Fibroblast of skin of left biceps (primary cell): ENCODE data around the gene C1QTNF9B.
"Not testable (repeated sequence)": the region's sequence is repeated elsewhere in the genome, so short reads cannot be mapped to it uniquely, and the experiment has no call there.

Experiments
- DNase-seq, 2 experiments: peaks; one replicate each; pipeline ENCODE4 v3.0.0-alpha.2; 2013; ENCODE audit warnings: low read depth in 2 of 2

The C1QTNF9B gene

DNA sequence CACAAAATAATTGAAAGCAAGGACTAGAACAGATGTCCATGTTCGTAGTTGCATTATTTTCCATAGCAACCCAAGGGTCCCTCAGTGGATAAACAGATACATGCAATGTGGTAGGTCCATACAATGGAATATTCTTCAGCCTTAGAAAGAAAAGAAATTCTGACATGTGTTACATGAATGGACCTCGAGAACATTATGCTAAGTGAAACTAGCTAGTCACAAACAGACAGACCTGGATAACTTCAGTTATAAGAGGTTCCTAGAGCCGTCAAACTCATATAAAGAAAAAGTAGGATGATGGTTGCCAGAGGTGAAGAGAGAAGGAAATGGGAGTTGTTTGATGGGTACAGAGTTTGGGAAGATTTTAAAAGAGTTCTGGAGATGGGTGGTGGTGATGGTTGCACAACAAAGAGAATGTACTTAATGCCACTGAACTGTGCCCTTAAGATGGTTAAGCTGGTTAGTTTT, at the start of gene C1QTNF9B:
TSS of gene C1QTNF9B (minus strand) at position 51 of the 468 bp plus-strand sequence.
- DNase-seq = not testable (repeated sequence)

DNA sequence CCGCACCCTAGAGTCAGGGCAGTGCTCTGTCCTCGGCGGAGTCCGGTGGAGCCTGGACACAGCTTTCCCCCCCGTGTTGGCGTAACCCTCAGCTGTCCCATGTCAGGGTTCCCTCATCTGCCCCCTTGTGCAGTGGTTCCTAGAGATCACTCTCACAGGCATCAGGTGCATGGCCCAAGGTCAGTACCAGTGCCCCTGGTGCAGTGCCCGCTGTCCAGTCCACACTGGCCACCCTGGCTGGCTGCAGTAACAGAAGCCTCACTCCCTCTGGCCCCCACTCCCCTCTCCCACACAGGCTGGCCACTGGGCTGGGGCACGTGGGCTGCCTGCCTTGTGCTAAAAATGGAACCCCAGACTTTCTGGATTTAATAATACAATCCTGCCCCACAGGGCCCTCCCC, 49.6 kb upstream of the C1QTNF9B start:
- DNase-seq = no peak

GRCh38 chr13:23946067-23946466, 48.8 kb upstream of the C1QTNF9B start:
- no peak for DNase-seq

- DNase-seq = no peak
Measured at GRCh38 chr13:23945612-23946011, 48.3 kb upstream of the C1QTNF9B start.

GRCh38 chr13:23941211-23941610, 43.9 kb upstream of the C1QTNF9B start:
- DNase-seq = no peak

DNA sequence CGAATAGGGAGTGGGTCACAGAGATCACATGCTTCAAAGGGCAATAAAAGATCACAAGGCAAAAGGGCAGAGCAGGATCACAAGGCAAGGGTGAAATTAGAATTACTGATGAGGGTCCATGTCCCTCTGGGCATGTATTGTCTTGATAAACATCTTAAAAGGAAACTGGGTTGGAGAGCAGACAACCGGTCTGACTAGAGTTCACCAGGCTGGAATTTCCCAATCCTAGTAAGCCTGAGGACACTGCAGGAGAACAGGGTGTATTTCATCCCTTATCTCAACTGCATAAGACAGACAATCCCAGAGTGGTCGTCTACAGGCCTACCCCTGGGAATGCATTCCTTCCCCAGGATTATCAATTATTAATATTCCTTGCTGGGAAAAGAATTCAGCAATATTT, 42.4 kb upstream of the C1QTNF9B start:
- not testable (repeated sequence) for DNase-seq

GRCh38 chr13:23934520-23934919, 37.2 kb upstream of the C1QTNF9B start:
- DNase-seq = peak; percentile 37 to 51

DNA sequence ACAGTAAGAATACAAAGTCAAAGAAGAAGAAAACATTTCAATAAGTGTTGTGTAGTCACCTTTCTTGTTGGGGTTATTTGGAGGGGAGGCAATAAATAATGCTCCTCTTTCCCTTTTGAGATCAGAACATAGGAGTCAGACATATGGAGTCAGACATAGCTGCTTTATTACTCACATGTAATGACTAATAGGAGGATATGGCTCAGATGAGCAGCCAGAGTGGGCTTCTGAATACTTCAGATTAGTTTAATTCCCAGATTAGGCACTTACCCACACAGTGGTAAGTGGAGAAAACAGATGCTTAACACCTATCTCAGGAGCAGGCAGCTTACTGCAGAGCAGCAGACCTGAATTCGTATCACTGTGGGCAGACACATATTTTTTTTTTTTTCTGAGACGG, 31.7 kb upstream of the C1QTNF9B start:
- DNase-seq = peak; percentile 68

DNA sequence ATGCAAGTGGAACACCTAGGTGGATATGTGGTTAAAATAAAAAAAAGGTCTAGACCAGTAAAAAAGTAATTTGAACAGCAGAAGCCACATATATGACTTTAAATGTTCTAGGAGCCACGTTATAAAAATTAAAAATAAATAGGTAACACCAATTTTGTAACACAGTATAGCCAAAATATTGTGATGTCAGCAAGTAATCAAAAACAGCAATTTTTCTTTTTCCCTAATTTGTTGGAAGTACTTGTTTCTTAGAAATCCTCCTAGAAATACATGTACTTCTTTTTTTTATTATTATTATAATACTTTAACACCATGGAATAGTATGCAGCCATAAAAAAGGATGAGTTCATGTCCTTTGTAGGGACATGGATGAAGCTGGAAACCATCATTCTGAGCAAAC, 25.7 kb upstream of the C1QTNF9B start:
- no peak for DNase-seq

DNA sequence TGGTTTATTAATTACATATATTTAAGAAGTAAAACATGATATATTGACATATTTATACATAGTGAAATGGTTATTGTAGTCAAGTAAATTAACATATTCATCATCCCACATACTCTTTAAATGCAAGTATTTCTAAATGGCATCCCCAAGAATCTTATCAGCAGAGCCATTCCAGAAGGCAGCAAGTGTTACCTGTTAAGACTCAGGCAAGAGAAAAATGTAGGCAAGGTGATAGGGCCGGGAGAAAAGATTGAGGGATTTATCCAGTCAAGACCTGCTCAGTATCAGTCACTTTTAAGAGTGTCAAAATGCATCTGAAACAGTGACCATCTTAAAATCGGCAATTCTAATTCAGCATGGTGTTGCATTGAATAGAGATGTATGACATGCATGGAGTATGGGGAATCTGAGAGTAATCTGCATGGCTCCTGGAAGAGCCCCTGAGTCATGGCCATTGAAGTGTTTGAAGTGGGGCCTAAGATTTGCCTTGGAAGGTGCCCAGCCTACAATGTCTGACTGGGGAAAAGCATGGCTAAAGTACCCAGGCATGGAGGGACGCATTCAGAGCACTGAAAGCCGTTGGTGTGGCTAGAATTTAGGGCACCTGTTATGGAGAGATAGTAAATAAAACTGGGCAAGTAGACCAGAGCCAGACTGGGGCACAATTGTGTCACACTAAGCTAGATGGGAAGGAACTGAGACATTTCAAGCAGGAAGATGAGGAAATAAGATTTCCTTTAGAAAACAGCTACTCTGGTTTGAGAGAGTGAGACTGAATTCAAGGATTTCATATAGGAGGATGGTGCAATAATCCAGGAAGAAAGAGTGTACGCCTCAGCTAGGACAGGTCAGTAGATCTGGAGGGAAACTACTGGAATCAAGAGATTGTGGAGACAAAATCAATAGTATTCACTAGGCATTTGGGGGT, 25.0 kb upstream of the C1QTNF9B start:
- no peak for DNase-seq

GRCh38 chr13:23921451-23921888, 24.2 kb upstream of the C1QTNF9B start:
- peak in 1 of 2 experiments; percentile 28 for DNase-seq

- no peak for DNase-seq
Measured at GRCh38 chr13:23919006-23919405, 21.7 kb upstream of the C1QTNF9B start.

DNA sequence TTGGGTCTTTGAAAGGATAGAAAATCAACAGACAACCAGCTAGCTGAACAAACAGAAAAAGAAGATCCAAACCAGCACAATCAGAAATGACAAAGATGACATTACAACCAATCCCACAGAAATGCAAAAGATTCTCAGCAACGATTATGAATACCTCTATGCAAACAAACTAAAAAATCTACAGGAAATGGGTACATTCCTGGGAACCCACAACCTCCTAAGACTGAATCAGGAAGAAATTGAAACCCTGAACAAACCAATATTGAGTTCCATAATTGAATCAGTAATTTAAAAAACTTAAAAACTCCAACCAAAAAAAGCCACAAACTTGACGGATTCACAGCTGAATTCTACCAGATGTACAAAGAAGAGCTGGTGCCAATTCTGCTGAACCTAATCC, 20.9 kb upstream of the C1QTNF9B start:
- DNase-seq = peak in 1 of 2 experiments; percentile 25

DNA sequence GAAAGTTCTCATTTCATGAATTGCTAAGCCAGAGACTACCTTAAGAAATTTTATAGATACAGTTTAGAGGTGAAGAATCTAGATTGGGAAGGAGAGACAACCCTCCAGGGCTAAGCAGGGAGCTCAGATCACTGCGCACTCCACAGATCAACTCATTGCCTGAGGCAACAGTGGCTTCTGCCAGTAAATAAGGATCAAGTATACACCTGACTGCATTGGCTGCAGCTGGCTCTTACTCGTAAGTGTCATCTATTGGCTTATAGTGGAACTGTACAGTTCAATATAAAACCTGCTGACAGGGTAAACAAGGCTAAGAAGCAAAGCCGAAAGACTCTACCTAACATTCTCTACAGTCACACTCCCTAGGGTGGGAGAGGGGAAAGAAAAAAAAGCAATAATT, 18.0 kb upstream of the C1QTNF9B start:
- DNase-seq = no peak

GRCh38 chr13:23912469-23912868, 15.2 kb upstream of the C1QTNF9B start:
- DNase-seq = no peak

DNA sequence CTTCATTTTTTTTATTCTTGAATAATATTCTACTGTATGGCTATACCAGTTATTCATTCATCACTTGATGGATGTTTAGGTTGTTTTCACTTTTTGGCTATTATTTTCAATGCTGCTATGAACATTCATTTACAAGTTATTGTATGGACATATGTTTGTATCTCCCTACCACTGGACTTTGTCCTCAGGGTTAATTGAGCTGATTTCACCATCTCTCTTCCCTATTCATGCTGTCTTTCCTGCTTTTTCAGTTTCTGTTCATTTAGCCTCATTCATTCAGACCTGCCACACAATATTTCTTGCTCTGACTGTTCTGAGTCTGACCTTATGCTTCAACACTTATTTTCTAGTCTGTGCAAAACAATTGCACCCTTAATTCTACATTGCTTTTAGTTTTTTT, 12.3 kb upstream of the C1QTNF9B start:
- no peak for DNase-seq

GRCh38 chr13:23905766-23906165, 8.5 kb upstream of the C1QTNF9B start:
- DNase-seq = no peak

- no peak for DNase-seq
Measured at GRCh38 chr13:23903906-23904280, 6.6 kb upstream of the C1QTNF9B start.

- no peak for DNase-seq
Measured at GRCh38 chr13:23902975-23903905, 5.9 kb upstream of the C1QTNF9B start.

DNA sequence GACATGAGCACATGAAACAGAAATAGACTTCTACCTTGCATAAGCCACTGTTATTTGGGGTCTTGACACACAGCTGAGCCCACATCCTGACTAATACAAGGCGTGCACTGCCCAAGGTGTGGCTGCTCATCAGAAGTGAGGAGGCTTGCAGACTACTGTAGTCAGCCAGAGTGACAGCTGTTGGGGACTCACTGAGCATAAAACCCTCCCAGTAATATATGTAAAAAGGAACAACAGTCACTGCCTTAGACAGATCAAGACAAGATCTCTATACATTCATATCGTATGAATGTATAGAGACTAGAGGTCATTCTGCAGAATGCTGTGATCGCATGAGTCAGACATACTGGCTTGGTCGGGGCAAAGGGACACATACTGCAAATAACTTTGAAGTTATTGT, 4.1 kb upstream of the C1QTNF9B start:
- DNase-seq = no peak

- peak; percentile 12 to 32 for DNase-seq
Measured at GRCh38 chr13:23899555-23899954, 2.3 kb upstream of the C1QTNF9B start.

DNA sequence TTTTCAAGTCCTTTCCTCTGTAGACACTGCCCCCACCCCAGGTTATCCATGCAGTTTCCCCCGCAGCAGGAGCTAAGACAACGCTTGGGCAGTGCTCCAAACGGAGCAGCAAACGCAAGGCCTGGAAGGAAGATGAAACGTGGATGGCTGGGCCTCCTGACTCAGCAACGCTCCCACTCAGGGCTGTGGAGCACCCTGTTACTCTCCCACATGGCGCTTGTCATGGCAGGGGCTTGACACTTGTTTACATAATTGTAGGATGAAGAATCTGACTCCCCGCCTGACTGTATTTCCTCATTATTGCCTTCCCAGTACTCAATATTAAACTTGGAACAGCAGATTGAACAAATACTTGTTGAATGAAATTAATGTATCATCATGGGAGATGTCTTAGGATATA, 799 bp upstream of the C1QTNF9B start:
- peak; percentile 14 to 17 for DNase-seq
